ENCODE measurements around the gene PLCB2.

Gene PLCB2

DNA sequence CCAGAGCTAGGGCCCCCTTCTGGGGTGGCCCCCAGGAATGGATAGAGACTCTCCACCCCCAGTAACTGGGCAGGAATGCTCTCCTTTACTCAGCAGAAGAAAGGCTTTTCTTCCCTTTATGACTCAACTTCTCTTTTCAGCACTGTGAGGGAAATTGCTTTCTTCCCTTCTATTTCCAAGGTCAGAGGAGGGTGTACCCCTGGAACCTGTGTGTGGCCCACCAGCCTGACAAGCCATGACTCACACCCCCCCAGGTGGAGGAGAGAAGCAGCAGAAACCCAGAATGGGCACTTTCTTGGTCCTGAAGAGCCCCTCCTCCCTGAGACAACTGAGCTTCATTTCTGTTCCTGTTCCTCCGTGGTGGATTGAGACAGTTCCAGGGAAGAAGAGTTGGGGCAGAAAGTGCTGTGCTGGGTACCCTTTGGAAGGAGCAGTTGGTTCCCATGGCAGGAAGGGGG, 22.2 kb downstream of the PLCB2 start:
- Histone ChIP-seq H3K9me3 (no peaks in the 10 kb centered on the region), H3K27ac (peak overlapping the region; percentile 59), H3K36me3 (peaks cover 58% of the 10 kb centered on the region), H3K4me1 (ENCODE audit: control insufficient read depth in 1 of 2, insufficient read depth in 1 of 2, low read depth in 1 of 2, low read length in 1 of 2) (peaks cover 17 to 32% of the 10 kb centered on the region in 2 experiments), H3K4me3 (ENCODE audit: low read depth in 1 of 2, low read length in 1 of 2) (no peak overlapping the region), H3K27me3 (peaks cover 29% of the 10 kb centered on the region)
- TF ChIP-seq, protein P1, sequence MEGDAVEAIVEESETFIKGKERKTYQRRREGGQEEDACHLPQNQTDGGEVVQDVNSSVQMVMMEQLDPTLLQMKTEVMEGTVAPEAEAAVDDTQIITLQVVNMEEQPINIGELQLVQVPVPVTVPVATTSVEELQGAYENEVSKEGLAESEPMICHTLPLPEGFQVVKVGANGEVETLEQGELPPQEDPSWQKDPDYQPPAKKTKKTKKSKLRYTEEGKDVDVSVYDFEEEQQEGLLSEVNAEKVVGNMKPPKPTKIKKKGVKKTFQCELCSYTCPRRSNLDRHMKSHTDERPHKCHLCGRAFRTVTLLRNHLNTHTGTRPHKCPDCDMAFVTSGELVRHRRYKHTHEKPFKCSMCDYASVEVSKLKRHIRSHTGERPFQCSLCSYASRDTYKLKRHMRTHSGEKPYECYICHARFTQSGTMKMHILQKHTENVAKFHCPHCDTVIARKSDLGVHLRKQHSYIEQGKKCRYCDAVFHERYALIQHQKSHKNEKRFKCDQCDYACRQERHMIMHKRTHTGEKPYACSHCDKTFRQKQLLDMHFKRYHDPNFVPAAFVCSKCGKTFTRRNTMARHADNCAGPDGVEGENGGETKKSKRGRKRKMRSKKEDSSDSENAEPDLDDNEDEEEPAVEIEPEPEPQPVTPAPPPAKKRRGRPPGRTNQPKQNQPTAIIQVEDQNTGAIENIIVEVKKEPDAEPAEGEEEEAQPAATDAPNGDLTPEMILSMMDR (IDR thresholded peaks at IDR 0.05) = no peak

DNA sequence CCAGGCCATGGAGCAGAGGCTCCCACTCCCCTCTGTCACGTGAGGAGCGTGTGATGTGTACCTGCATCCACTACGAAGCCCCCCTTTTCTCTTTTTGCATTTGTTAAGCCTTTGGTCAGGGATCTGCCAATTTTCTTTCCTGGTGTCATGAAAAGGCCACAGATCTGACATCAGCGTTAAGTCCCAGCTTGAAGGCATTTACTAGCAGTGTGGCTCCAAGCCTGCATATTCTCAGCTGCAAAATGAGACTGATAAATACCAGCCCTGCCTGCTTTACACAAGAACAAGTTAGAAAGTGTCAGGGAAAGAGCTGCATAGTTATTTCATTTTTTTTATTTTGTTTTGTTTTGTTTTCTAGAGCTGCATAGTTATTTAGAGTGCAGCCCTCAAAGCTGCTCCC, 22.6 kb downstream of the PLCB2 start:
- Histone ChIP-seq H3K27ac (peak overlapping the region; percentile 59), H3K36me3 (peaks cover 54% of the 10 kb centered on the region), H3K4me3 (ENCODE audit: low read depth in 1 of 2, low read length in 1 of 2) (no peak overlapping the region), H3K27me3 (peaks cover 33% of the 10 kb centered on the region), H3K9me3 (no peaks in the 10 kb centered on the region), H3K4me1 (ENCODE audit: control insufficient read depth in 1 of 2, insufficient read depth in 1 of 2, low read depth in 1 of 2, low read length in 1 of 2) (peaks cover 17 to 32% of the 10 kb centered on the region in 2 experiments)
- TF ChIP-seq, protein P1 (IDR thresholded peaks at IDR 0.05) = no peak

DNA sequence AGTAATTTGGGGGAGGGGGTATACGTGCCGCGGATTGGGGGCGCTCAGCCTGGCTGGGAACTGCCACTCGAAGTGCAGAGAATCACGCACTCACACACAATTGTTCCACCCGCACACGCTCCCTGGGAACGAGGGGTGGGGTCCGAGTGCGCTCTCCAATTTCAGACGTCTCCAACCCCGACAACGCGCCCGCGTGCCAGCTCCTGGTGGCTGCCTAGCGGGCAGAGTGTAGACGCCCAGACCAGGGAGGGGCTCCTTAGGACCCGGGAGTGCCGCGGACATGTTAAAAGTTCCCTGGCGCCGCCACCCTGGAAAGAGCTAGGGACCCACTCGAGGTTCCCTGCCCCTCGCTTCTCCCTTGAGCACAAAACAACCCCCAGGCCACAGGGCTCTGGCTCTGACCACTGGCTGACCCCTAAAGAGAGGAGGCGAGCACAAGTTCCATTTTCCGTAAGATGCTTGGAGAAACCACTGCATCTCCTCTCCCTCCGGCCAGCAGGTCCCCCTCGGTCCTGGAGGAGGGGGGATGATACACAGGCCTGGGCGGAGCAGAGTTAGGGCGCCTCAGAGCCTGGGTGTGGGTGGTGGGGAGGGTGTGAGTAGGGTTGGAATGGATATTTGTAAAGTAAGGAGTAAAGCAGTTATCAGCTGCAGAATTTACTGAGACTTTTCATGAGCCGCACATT, 24.0 kb downstream of the PLCB2 start:
- Histone ChIP-seq H3K27ac (no peak overlapping the region), H3K4me1 (ENCODE audit: control insufficient read depth in 1 of 2, insufficient read depth in 1 of 2, low read depth in 1 of 2, low read length in 1 of 2) (peaks cover 24 to 36% of the 10 kb centered on the region in 2 experiments), H3K4me3 (ENCODE audit: low read depth in 1 of 2, low read length in 1 of 2) (peak overlapping the region in 1 of 2 experiments; percentile 85), H3K27me3 (peaks cover 42% of the 10 kb centered on the region), H3K36me3 (peaks cover 40% of the 10 kb centered on the region), H3K9me3 (no peaks in the 10 kb centered on the region)
- TF ChIP-seq, protein P1 (IDR thresholded peaks at IDR 0.05) = no peak

DNA sequence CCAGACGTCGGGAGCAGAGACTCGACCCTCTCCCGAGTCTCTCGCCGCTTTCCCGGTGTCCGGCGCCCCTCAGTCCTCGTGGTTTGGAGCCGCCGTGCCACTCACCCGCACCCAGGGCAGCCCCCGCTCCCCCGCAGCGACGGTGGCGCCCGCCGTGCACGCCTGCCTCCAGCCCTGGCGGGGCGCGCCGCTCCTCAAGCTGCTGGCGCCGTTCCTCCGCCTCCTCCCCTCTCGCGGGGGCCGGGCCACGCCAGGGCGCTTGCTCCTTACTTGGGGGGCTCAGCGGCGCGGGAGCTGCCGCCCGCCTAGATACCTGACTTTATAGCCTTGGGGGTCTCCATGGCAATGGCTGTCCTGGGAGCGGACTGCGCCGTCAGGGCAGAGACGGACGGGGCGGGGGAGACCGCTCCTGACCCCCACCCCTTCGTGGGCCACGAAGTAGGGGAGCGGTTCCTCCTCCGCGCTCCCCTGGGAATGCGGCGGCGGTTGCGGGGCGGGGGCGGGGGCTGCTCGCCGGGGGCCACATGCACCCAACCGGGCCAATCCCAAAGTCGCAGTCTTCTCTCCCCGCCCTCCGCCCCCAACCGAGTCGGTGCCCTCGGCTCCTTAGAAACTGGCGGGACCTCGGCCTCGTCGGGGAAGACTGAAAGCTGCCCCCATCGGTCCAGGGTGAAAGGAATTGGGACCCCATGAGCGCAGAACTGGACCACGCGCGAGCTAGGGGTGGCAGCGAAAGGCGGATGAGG, 24.7 kb downstream of the PLCB2 start, which contains the start of gene ANKRD63:
Gene ANKRD63, minus strand, starts transcription at position 196 of the 746 bp plus-strand sequence. CDS start 478 bp downstream, outside the sequence.
- H3K27me3 ChIP-seq = peaks cover 49% of the 10 kb centered on the region
- peaks cover 24 to 36% of the 10 kb centered on the region in 2 experiments for H3K4me1 ChIP-seq (ENCODE audit: control insufficient read depth in 1 of 2, insufficient read depth in 1 of 2, low read depth in 1 of 2, low read length in 1 of 2)
- H3K27ac ChIP-seq = peak within 1 kb of the TSS; percentile 37
- no peaks in the 10 kb centered on the region for H3K9me3 ChIP-seq
- peaks cover 33% of the 10 kb centered on the region for H3K36me3 ChIP-seq
- TF ChIP-seq, protein P1 (IDR thresholded peaks at IDR 0.05) = no peak
- H3K4me3 ChIP-seq (ENCODE audit: low read depth in 1 of 2, low read length in 1 of 2) = peak within 1 kb of the TSS; percentile 85 to 92

GRCh38 chr15:40282147-40282868, 25.4 kb downstream of the PLCB2 start:
- H3K27me3 ChIP-seq = peaks cover 56% of the 10 kb centered on the region
- H3K27ac ChIP-seq = peak overlapping the region; percentile 37
- peak overlapping the region; percentile 85 to 92 for H3K4me3 ChIP-seq (ENCODE audit: low read depth in 1 of 2, low read length in 1 of 2)
- H3K4me1 ChIP-seq (ENCODE audit: control insufficient read depth in 1 of 2, insufficient read depth in 1 of 2, low read depth in 1 of 2, low read length in 1 of 2) = peaks cover 24 to 36% of the 10 kb centered on the region in 2 experiments
- peaks cover 26% of the 10 kb centered on the region for H3K36me3 ChIP-seq
- TF ChIP-seq, protein P1 (IDR thresholded peaks at IDR 0.05) = peak; percentile 66
- no peaks in the 10 kb centered on the region for H3K9me3 ChIP-seq
